HCT116 (cell line): ENCODE data around the gene RSPH6A.

Experiments used
- EZH2 ChIP-seq: fragments of 200-600 bp; sonication (generic); IDR thresholded peaks from 2 replicates; pipeline ENCODE4 v1.6.1; 2017; ENCODE audit warnings: antibody characterized with exemption, mixed run types
- EZH2phosphoT487 ChIP-seq: fragments of 200-600 bp; IDR thresholded peaks from 2 replicates; pipeline ENCODE4 v1.6.1; 2018; ENCODE audit warnings: antibody characterized with exemption, borderline replicate concordance
- POLR2AphosphoS5 ChIP-seq: IDR thresholded peaks from 2 replicates; pipeline ENCODE4 v1.6.1; 2011; ENCODE audit warnings: mild to moderate bottlenecking, low read depth, low read length, moderate library complexity
- TF ChIP-seq, protein P1 (sequence below), 3 experiments: fragments of 200-600 bp in 1 of 3; sonication (generic) in 1 of 3; IDR thresholded peaks in 2 of 3; conservative IDR thresholded peaks in 1 of 3; 2 replicates each; pipeline ENCODE4 v1.5.1; 2012 to 2017; ENCODE audit warnings: low read depth in 2 of 3, low read length in 2 of 3, antibody characterized with exemption in 1 of 3, borderline replicate concordance in 1 of 3, control low read depth in 1 of 3, mild to moderate bottlenecking in 1 of 3, mixed read lengths in 1 of 3, mixed run types in 1 of 3, moderate library complexity in 1 of 3; ENCODE audit not compliant: insufficient read depth in 1 of 3

DNA sequence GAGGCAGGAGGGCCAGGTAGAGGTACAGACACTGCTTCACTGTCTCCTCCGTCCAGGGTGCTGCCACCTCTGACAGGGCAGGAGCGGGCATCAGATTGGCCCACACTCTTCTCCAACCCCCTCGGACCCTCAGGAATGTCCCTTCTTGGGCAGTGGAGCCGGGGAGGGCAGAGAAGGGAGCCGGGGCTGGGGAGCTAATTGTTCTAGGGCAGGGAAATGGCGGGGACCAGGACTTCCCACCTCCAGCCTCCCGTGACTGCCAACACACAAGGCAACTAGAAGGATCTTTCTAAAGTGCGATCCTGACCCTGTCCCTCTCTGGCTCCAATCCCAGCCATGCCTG is 10.1 kb upstream of the RSPH6A start:
- TF ChIP-seq, protein P1, sequence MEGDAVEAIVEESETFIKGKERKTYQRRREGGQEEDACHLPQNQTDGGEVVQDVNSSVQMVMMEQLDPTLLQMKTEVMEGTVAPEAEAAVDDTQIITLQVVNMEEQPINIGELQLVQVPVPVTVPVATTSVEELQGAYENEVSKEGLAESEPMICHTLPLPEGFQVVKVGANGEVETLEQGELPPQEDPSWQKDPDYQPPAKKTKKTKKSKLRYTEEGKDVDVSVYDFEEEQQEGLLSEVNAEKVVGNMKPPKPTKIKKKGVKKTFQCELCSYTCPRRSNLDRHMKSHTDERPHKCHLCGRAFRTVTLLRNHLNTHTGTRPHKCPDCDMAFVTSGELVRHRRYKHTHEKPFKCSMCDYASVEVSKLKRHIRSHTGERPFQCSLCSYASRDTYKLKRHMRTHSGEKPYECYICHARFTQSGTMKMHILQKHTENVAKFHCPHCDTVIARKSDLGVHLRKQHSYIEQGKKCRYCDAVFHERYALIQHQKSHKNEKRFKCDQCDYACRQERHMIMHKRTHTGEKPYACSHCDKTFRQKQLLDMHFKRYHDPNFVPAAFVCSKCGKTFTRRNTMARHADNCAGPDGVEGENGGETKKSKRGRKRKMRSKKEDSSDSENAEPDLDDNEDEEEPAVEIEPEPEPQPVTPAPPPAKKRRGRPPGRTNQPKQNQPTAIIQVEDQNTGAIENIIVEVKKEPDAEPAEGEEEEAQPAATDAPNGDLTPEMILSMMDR (IDR thresholded peaks at IDR 0.05 in 2 of 3, conservative IDR thresholded peaks at IDR 0.05 in 1 of 3; ENCODE audit: borderline replicate concordance in 1 of 3, insufficient read depth in 1 of 3, low read depth in 2 of 3, low read length in 2 of 3), result no peak
- TF ChIP-seq EZH2phosphoT487, result no peak
- TF ChIP-seq POLR2AphosphoS5, result no peak
- no peak for TF ChIP-seq EZH2
